ENCODE measurements around the gene UNC93A.
"Not testable (repeated sequence)": the region's sequence is repeated elsewhere in the genome, so short reads cannot be mapped to it uniquely, and the experiment has no call there.

UNC93A gene

DNA sequence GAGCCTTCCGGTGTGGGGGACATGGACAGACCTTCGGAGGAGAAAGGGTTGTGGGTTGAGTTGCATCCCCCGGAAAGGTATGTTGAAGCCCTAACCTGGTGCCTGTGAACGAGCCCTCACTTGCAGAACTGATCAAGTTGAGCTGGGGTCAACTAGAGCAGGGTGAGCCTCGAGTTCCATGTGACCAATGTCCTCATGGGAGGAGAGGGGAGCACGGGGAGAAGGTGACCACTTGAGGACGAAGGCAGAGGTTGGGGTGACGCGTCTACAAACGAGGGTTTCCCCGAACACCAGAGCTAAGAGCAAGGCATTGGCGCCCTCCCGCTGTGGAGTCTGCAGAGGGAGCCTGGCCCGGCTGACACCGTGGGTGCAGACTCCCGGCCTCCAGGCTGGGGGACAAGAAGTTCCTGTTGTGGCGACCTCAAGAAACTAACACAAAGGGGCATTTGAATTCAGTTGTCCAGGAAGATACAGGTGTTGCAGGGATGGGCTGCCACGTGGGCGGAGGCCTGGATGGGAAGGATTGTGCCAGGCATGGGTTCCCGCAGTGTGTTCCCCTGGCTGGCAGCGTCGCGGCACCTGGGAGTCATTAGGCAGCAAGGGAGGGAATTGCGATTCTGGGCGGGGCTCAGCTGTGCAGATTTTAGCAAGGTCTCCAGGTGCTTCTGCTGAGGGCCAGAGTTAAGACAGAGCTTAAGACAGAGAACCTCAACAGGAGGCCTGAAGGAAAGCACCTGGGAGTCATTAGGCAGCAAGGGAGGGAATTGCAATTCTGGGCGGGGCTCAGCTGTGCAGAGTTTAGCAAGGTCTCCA, 20.4 kb upstream of the UNC93A start:
- DNase-seq (ENCODE audit: low read depth), result no peak

DNA sequence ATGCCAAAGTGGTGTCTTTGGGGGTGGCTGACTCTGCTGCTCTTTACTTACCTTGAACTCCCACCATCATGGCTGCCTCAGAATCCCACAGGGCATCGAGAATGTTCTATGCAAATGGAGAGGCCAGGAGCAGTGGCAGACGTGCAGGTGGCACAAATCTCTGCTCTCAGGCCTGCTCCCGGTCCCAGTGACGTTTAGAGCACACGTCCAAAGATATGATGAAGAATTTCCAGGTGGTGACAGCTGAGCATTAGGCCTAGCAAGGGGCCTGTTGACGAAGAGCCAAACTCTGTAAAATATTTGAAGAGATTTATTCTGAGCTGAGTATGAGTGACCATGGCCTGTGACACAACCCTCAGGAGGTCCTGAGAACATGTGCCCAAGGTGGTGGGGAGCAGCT, 19.0 kb upstream of the UNC93A start:
- DNase-seq (ENCODE audit: low read depth), result no peak

DNA sequence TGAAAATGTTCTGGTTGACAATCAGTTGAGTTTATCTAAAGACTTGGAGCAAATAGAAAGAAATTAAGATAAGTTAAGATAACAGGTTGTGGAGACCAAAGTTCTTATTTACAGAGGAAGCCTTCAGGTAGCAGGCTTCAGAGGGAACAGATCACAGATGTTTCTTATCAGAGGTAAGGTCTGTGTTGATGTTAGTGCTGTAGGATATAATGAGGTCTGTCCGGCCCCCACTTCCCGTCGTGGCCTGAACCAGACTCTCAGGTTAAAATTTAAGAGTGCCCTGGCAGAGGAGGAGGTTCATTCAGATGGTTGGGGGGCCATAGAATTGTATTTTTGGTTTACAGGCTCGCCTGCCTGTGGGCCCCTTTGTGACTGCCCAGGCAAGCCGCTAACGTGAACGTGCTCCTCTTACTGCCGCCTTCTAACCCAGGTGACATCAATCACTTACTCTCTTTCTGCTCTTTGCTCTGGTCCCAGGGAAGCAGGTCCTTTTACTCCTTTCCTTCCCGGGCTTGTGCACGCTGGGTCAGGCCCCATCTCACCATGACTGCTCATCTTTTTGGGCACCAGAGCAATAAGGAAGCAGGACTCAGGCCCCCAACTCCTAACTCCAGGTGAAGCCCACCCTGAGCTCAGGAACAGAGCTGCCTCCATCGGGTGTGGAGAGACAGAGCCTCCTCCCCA, 18.3 kb upstream of the UNC93A start:
- DNase-seq (ENCODE audit: low read depth), result no peak

DNA sequence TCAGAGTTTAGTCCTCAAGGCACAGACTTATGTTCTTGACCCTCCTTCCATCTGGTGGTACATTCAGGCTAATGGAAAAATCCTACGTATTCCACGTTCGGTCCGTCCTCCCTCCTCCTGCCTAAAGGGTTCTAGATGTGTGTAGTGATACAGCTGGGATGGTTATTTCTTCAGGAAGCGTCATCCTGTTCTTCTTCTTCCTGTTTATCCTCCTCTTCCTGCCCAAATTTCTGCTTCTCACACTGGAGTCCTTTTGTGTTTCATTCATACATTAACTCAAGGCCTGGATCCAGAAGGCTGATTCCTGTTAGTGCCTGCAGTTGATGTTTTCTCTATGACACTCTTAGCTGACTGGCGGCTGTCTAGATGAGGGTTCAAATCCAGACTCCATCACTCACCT, 16.8 kb upstream of the UNC93A start:
- no peak for DNase-seq (ENCODE audit: low read depth)

DNA sequence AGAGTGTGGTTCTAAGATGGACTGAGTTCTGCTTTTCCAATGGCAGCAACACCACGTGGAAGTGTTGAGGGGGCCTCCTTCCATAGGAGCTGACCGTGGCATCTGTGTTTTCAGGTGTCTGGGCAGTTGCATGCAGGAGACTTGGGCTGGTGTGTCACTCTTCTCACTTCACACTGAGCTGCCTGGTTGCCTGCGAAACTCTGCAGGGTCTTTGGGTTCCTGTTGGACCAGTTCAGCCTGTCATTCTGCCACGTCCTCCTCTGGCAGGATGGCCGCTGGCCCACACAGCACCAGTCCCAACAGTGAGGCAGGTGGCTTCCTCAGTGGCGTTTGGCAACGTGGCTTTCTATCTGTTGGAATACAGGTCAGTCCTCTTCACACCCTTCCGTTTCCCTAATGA, 16.1 kb upstream of the UNC93A start:
- DNase-seq (ENCODE audit: low read depth), result no peak

DNA sequence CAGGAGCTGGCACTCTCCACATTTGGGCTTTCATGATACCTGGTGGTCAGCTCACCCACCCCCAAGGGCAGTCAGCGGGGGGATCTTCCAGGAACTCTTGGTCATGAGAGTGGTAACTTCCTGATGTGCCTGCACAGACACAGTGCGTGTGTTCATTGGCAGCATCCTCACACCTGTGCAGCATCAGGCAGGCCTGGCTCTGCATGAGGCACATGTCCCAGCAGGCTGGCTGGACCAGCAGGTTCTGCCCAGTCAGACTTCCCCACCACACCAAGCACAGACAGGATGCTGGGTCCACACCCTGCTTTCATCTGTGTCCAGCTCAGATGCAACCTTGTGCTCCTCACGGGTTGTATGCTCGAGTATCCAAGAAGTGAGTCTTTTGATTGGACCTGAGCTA, 15.7 kb upstream of the UNC93A start:
- DNase-seq (ENCODE audit: low read depth), result no peak

DNA sequence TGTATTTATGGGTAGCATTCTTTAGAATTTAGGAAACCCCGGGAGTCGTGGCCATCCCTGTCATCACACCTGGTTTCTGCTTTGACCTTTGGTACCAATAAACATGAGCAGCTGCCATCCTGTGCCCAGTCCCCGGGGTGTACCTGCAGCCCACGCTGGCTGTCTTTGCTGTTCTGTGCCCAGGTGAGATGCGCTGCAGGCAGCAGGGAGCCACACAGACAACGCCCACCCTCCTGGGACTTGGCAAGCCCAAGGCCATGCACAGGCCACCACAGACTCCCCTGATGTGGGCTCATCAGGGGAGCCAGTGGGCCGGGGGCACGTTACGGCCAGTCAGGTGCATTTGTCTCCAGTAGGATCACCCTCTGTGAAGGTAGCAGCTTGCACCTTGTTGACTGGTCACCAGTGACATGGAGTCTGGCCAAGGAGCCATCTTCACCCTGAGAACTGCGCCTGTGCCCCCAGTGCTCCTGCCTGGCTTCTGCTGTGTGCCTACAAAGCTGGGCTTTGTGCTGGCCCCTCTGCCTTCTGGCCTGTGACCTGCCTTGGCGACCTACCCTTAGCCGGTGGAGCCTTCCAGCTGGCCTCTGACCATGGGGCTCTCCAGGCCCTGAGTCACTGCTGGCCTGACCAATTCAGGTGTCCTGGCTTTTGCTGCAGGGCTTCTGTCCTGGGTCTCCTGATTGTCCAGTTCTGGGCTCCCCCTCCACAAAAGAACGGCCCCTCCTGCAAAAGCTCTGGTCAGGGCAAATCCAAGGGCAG, 14.2 kb upstream of the UNC93A start:
- DNase-seq (ENCODE audit: low read depth), result no peak

DNA sequence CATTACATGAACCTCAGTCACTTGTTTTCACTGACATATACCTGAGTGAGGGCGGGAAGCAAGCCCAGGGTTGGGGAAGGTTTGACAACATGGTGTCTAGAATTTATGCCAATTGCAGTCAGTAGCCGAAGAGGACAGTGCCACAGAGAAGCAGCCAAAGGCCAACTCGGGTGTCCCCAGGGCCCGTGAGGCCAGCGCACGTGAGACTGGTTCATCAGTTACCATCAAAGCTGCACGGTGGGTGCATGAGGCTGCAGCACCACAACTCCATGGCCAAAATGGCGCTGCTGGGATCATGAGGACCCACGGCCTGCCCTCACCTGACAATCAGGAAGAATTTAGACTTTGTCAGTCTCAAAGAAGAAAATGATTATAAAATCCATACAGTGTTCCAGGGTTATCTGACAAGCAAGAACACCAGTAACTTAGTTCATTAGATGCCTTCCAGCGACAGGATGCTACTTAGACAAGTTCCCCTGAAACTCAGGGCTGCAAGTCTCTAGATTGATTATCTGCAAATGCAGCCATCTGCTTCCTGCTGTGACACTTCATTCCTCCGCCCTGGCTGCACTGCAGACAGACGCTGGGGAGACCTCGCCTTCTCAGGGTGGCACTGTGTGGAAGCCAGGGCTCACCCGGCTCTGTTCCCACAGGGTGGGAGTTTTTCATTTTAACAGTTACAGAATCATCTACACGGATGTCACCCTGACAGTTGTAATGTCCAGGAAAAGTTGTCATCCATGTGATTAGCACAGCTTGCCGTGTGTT, 12.8 kb upstream of the UNC93A start:
- not testable (repeated sequence) for DNase-seq (ENCODE audit: low read depth)

DNA sequence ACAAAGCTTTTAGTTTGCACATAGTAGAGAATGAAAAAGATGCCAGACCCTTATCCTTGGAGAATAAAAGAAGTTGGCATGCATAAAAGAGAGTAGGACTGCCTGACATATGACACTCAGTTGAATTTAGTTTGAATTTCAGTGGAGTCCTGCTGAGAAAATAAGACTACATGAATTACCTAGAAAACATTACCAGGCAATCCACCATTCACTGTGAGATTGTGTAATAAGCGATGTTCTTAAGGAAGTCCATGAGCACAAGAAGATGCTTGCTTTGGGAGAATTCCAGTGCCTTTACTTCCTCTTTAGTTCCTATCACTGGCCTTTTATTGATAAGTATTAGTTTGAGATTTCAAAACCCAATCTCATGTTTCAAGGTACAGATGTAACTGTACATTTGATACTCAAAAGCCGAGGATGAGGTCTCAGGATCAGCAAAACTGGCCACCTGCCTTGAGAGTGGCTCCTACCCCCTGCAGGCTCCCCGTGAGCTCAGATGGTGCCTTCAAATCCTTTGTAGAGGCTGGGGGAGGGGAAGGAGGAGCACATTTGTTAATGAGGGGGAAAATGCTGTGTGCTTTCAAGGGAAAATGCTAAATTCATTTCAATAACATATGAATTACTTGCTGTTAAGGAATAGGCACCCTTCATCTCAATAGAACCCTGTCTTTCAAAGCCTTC, 11.2 kb upstream of the UNC93A start:
- no peak for DNase-seq (ENCODE audit: low read depth)

DNA sequence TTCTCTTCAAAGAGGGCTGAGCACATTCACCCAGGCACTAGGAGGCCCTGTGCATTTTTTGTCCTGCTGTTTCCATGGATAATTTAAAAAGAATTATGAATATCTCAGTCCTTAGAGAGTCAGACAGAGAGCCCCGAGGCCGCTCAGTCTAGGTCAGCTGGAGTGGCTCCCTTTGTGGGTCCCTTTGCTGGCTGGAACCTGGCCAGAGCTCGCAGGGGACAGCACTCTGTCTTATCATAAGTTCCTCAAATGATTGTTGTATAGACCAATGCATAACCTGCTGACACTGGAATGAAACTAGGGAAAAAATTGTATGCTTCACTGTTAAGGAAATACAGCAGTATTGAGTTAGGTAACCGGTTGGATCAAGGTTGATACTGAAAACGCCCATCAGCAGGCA, 10.6 kb upstream of the UNC93A start:
- DNase-seq (ENCODE audit: low read depth), result not testable (repeated sequence)

DNA sequence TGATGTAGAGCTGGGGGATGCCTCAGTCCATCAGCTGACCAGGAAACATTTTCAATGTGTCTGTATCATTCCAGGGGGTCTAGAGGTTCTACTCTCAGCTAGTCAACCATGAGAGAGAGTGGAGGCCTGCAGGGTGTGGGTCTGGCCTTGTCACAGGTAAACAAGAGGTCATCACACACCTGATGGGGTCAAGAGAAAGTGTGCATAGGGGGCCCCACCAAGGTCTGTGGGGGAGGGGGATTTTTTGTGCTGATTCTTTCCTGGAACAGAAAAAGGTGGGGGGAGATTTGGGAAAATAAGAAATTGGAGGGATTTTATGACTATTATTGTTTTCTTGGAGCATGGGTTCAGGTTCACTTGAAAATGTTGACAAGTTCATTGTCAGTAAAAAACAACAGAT, 8.9 kb upstream of the UNC93A start:
- DNase-seq (ENCODE audit: low read depth), result no peak

DNA sequence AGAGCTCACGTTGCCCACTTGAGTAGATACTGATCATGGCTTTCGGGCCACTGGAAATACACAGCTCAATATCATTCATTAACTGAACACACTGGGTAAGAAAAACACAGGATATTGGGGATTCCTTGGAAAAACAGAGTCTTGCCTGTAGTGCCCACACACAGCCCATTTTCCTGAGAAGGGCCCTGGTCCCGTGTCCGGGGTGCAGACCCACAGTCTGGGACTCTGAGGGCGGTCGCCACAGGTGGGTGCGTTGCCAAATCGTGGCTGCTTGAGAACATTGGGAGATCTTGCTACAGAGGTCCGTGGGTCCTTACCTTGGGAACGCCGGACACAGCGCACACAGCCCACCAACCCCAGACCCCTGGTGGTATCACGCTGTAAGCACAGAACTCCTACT, 6.5 kb upstream of the UNC93A start:
- not testable (repeated sequence) for DNase-seq (ENCODE audit: low read depth)

DNA sequence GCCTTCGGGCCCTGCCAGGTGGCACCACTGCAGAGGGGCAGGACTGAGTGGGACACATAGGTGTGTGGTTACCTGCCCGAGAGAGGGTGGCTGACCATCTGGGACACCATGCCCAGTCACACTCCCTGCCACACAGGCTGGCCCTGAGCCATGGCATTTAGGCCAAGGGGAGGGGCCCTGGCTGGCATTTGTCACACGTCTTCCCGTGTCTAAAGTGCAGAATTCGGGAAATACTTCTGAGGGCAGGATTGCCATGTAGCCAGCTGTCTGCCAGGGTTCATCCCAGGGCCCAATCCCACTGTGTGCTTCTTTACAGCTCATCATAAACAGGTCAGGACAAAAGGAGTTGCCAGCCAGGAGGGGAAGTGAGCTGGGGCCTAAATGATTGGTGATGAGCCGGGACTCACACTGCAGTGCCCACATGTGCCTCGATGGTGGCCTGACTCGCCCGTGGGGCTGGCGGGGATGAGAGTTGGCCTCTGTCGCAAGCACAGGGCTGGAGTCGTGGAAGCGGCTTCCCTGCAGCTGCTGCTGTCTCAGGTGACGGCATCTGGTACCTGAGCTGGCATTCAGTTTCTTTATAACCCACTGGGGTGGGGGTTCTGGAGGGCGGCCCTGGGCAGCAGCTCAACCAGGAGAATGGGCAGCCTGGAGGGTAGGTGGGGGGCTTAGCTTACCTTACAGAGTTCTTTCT, 5.9 kb upstream of the UNC93A start:
- no peak for DNase-seq (ENCODE audit: low read depth)

DNA sequence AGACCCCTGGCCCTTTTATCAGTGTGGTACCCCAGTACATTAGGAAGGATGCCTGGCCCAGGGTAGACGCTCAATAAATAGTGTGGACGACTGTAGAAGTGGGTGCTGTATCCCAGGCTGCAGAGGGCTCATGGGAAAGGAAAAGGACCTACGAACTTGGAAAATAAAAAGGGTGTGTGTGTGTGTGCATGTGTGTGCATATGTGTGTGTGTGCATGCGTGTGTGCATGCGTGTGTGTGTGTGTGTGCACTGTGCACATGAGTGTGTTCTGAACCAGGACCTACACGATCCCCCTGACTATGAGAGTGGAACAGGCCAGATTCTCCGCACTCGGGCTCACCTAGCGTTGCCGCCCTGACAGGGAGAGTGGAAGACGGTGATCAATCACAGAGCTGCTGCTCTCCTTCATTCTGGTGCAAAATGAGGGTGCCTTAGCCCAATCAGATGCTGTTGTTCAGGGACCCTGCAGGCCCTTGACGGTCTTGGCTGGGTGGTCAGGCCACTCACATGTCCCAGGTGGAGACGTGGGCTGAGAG, 3.5 kb upstream of the UNC93A start:
- DNase-seq (ENCODE audit: low read depth), result no peak

DNA sequence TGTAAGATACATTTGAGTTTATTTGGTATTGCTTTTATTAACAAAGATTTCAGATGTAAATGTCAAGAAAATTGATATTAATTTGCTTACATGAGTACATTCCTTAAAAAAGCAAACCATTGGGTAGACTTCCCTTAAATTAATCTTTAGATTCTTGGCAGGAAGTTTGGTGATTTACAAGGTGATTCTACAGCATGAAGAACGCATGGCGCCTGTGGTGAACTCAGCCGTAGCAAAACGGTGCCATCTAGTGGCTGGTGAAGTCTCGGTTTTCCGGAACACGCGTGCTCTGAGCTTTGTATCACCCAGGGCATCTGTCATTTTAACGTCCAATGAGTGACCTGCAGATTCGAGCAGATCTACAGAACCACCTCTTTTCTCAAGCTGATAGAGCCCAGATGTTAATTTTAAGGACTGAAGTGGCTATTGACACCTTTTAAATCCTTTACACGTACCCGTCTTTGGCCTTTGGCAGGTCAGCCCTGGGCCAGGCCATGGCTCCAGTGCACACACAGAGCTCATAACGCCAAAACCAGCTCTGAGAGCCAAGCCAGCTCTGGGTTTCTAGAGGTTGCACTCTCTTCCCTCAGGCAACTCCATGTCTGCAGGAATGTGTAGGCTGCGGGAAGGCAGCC, 2.4 kb upstream of the UNC93A start:
- not testable (repeated sequence) for DNase-seq (ENCODE audit: low read depth)

DNA sequence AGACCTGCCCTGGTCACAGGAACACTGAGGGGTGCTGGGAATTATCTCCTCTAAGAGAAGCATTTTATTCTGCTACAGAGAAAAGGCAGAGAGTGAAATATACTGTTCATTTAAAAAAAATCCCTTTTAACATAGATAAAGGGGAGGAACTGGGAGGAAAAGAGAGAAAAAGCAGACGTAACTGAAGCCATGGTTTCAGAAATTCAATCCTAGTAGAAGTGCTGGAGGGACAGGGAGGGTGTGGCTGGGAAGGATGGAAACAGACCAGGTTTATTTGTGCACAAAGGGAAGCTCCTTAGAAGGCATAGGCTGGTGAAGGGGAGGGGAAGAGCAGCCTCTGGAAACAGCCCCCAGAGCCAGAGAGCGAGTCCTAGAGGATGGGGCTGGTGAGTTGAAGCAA, 1.8 kb upstream of the UNC93A start:
- DNase-seq (ENCODE audit: low read depth), result not testable (repeated sequence)

DNA sequence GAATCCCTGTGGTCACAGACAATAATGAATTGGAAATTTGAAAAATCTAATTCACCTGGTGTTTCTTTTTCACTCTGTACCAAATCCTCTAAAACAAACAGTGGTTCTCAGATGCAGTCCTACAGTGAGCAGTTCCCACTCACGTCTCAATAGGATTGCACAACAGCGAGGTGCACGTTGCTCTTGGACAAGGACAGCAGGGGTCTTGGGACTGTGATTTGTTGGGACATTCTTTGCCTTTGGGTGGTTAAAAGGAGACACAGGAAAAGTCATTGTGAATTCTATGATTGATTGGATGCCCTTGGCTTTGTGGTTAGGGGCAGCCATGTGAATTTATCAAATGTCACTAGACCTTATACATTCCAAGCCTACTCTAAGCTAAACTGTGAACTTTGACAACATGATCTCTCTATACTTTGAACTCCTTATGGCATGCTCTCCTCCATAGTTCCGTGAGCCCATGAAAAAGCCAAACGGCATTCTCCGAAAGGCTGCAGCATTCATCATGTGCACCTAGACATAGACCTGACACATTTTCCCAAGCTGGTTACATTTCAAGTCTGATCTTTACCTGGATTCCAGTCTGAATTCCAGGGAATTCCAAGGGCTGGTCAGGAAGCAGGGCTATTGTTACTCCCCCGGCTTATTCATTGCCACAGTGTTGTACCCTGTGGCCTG, 647 bp downstream of the UNC93A start:
- no peak for DNase-seq (ENCODE audit: low read depth)

DNA sequence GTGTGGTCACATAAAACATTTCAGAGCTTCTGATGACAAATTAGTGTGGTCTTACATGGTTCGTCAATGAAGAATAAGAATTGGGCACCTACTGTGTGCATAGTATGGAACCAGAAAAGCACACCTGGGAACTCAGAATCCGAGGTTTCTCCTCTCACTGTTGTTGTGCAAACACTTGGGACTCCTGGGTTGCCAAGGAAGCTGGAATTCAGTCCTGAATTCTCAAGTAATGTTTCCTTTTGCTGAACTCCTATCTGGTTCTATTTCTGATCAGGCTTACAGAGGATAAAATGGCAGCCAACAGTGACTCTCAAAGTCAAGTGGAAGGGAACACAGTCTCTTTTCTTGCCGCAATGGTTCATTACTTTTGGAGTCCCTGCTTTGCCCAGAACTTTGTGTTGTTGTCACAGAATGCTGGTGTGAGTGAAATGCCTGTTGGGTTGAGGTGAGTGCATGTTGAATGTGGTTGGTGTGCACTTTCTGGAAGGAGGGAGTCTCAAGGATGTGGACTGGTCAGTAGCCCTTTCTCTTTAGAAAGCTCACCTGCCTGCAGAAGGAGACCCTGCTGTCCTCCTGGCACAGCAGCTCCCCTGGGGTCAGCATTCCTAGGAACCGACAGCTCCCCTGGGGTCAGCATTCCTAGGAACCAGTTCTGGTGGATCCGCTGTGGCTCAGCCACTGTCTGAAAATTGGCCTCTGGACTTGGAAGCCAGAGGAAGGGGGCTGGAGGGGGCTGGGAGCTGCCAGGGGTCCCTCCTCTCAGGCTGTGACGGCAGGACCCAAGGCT, 1.4 kb downstream of the UNC93A start:
- DNase-seq (ENCODE audit: low read depth), result no peak

DNA sequence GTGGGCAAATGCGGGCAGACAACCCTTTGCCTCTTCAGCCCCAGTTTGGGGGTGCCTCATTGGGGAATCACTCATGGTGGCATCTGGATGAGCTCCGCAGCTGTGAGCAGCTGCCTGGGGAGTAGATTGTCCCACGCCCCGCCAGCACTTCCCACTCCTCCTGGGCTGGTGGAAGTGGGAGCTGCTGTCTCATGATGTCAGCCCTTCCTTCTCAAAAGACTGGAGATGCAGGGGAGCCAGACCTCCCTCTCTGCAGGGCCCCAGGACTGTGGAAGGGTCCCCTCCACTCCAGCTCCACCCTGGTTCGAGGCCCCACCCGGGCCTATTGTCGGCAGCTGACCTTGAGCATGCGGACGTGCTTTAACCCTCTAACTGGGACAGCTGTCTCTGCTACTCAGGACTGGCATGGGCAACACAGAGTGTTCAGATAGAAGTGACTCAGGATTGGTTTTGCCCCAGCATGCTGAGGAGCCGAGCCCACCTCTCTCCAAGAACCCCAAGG, 2.0 kb downstream of the UNC93A start:
- no peak for DNase-seq (ENCODE audit: low read depth)
